NCI-H69 (cell line): Measurements from ENCODE around the gene CNTNAP4.

Experiments
- DNase-seq: peaks from one replicate; lab custom pipeline; 2025; lab: John Stamatoyannopoulos, UW

Gene CNTNAP4

GRCh38 chr16:76396977-76397376 is 119.8 kb downstream of the CNTNAP4 start:
- DNase-seq = no peak

- DNase-seq = no peak
Measured at GRCh38 chr16:76409706-76410105, 132.5 kb downstream of the CNTNAP4 start.

GRCh38 chr16:76421571-76421970 is 144.4 kb downstream of the CNTNAP4 start:
- no peak for DNase-seq

- DNase-seq = peak; percentile 6
Measured at GRCh38 chr16:76428858-76429257, 151.7 kb downstream of the CNTNAP4 start.

DNA sequence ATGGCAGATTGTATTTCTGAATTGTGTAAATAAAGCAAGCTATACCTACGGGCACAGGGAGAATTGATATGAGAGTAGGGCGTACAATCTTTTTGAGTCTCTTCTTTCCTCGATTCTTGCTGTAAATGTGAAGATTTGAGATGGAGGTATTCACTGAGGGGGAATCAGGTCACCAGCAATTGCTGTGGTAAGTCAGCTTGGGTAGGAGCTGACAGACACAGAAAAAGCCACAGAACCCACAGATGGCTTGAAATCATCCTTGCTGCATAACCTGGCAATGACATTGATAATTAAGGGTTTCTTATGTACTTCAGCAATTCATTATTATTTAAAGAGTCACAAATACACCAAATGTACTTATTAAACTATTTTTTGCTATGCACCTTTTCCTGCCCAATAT is 164.2 kb downstream of the CNTNAP4 start:
- no peak for DNase-seq

DNA sequence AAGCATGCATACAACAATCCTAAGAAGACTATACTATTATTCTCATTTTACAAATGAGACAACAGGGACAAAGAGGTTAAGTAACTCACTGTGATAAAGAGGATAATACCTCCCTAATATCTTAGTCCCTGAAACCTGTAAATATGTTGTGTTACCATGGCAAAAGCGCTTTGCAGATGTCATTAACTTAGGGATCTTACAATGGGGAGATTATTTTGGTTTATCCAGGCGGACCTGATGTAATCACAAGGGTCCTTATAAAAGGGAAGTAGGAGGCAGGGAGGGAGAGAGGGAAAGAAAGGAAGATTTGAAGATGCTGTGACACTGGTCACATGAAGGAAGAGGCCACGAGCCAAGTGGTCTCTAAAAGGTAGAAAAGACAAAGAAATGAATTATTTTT is 164.7 kb downstream of the CNTNAP4 start:
- no peak for DNase-seq

GRCh38 chr16:76443973-76444372 is 166.8 kb downstream of the CNTNAP4 start:
- DNase-seq = no peak

- no peak for DNase-seq
Measured at GRCh38 chr16:76444832-76445231, 167.6 kb downstream of the CNTNAP4 start.

DNA sequence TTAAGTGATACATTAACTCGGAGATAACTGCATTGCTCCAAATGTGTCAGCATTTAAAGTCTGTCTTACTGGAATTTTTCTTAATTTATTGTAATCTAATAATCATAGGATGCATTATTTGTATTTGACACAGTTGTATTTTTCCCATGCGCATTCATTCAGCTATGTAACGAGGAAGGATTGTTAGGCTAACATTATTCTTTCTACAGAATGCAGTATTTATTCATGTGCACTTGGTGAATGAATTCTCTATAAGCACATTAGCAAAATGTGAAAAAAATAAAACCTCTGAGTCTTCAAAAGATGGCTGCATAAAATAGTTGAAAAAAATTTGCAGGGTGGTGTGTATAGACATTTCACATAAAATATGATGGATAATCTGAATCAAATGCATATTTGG is 168.6 kb downstream of the CNTNAP4 start:
- DNase-seq = no peak

DNA sequence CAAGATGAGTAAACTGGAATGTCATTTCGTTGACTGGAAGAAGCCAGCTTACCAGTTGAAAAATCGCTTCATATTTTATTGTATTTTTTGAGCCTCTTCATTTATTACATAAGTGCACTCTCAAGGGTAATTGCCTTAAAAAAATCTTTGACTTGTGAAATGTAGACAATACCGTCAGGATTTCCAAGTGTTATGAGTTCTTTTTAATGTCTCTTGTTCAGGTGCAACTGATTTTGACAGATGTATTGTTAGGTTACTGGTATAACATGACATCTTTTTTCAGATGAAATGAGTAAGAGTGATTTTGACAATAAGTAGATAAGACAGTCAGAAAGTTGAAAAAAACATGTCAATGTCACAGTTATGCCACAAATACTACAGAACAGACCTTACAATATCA is 169.1 kb downstream of the CNTNAP4 start:
- DNase-seq = no peak

GRCh38 chr16:76450890-76451289 is 173.7 kb downstream of the CNTNAP4 start:
- DNase-seq = no peak

- DNase-seq = no peak
Measured at GRCh38 chr16:76455257-76455656, 178.1 kb downstream of the CNTNAP4 start.

GRCh38 chr16:76456016-76456415 is 178.8 kb downstream of the CNTNAP4 start:
- DNase-seq = no peak

- no peak for DNase-seq
Measured at GRCh38 chr16:76459111-76459510, 181.9 kb downstream of the CNTNAP4 start.

GRCh38 chr16:76461836-76462235 is 184.6 kb downstream of the CNTNAP4 start:
- no peak for DNase-seq

- DNase-seq = no peak
Measured at GRCh38 chr16:76464955-76465620, 187.9 kb downstream of the CNTNAP4 start.

DNA sequence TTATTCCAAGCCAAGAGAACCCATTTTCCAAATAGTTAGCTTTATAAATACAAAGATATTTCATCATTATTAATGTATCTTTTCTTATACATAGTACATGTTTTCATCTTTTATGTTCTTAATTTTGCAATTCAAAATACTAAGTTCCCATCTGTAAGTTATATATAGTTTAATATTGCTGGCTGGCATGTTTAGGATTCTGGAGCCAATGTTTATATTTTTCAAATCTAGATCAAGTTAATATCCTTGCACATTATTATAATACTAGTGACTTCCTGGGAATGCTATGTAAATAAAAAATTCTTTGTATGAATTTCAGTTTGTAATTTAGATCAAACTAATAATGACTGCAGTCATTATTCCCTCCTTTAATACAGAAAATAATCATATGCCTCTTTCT is 189.7 kb downstream of the CNTNAP4 start:
- DNase-seq = no peak

DNA sequence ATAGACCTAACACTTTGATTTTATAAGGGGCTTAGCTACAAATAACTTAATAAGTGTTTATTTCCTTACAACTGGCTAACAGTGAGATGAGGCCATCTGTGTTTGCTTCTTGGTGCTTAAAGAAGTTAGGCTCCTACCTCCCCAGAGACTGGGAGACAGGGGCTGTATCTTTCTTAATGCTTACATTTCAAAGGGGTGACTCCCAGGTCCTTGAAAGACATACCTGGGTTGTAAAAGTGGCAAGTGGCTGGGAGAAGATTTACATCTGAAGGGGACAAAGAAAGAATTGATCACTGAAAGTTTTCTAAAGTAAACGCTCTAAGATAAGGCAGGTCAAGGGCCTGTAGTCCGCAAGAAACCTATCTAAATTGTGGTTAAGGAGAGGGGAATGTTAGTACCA is 196.8 kb downstream of the CNTNAP4 start:
- DNase-seq = no peak

DNA sequence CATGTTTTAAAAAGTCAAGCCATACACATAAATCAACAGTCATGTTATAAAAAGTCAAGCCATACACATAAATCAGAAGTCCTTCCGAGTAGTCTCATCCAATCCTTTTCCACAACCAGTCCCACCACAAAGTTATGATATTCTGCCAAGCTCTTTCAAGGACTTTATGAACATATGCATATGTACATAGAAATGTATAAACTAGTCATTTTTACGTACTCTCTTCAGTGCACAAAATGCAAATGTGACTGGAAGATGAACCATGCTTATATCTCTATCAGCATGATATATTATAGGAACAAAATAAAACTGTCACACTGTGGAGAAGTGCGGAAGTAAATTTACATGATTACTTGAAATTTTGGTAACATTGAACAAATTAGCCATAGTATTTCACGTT is 200.9 kb downstream of the CNTNAP4 start:
- no peak for DNase-seq

DNA sequence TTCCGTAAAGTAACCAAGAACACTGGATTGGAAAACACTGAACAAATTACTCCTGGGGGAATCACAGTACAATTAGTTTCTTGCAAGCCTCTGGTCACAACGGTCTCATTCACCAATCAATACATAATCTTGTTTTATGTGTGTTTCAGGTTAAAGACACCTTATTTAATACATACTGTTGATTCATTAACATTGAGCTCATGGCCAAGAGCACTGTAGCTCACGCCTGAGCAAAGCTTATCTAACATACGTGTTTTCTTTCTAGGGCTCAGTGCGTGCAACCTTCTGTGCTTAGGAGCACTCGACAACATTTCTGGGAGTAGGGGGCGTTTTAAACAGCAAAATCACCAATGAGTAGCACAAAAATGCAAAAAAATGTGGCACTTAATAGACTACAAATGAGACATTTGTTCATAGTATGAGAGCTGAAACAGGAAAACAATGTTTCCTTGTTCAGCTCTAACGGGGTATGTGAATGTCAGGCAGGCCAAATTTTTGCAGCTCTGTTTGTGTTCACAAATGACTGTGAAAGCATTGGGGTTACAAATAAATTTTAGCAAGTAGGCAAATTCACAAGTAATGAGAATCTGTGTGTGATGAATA is 206.2 kb downstream of the CNTNAP4 start:
- DNase-seq = no peak

- DNase-seq = no peak
Measured at GRCh38 chr16:76484020-76484419, 206.8 kb downstream of the CNTNAP4 start.

DNA sequence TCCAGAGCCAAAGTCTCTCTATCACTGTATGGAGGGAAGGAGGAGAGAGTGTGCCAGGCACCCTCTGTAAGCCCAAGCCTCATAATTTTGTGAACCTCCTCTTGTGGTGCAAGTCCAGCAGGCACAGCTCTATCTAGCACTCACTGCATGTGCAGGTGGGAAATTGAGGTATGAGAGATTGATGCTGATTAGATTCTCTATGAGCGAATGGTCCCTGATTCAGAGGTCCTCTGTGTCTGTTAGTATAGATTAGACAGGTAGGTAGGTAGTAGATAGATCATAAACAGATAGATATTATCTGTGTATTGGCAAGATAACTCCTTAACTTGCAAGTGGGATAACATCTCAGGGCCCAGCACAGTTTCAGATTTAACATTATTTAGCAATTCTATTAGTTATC is 209.5 kb downstream of the CNTNAP4 start:
- no peak for DNase-seq

GRCh38 chr16:76487411-76488064 is 210.3 kb downstream of the CNTNAP4 start:
- no peak for DNase-seq

DNA sequence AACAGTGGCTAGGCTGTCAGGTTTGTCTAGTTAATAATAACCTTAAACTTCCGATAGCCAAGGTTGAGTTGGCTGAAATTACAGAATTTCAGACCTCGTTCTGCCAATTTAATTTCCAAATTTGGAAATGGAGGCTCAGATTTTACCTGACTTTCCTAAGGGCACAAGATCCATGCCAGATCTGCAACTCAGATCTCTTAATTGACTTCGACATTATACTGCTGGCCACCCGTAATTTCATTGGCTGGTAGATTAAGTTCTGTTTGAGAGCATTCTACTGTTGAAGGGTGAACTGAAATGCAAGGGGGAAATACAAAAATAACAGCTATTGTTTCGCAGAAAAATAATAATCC is 210.8 kb downstream of the CNTNAP4 start:
- no peak for DNase-seq
